SU-DHL-6 (cell line): ENCODE results near the gene SHISA9.
"Not testable (repeated sequence)": the region's sequence is repeated elsewhere in the genome, so short reads cannot be mapped to it uniquely, and the experiment has no call there.

Experiments used
- H2AFZ ChIP-seq: fragments of 200-600 bp; sonication (generic); 2 replicates; pipeline ENCODE4 v1.6.1; 2014; ENCODE audit warnings: low read depth, mild to moderate bottlenecking, moderate library complexity, mixed read lengths, antibody characterized with exemption, low read length; ENCODE audit not compliant: severe bottlenecking
- H3F3A ChIP-seq: fragments of 200-600 bp; shearing (Covaris generic); 2 replicates; pipeline ENCODE4 v1.6.0; 2016; ENCODE audit warnings: antibody characterized with exemption, mild to moderate bottlenecking; ENCODE audit not compliant: insufficient read depth
- H3K27ac ChIP-seq: fragments of 200-600 bp; sonication (generic); 2 replicates; pipeline ENCODE4 v1.5.1; 2016; ENCODE audit warnings: low read depth, mild to moderate bottlenecking, low read length, moderate library complexity, mixed read lengths
- H3K27me3 ChIP-seq: fragments of 200-600 bp; sonication (generic), shearing (Covaris generic); 2 replicates; pipeline ENCODE4 v1.6.0; 2014; ENCODE audit warnings: mild to moderate bottlenecking, low read length
- H3K36me3 ChIP-seq: fragments of 200-600 bp; sonication (generic); 2 replicates; pipeline ENCODE4 v1.6.1; 2014; ENCODE audit warnings: mild to moderate bottlenecking, low read length, mixed read lengths
- H3K4me2 ChIP-seq: fragments of 300-600, 200-600 bp; shearing (Covaris generic), sonication (generic); 2 replicates; pipeline ENCODE4 v1.6.0; 2014; ENCODE audit warnings: low read length, low read depth, mild to moderate bottlenecking; ENCODE audit not compliant: poor library complexity, severe bottlenecking
- H3K4me3 ChIP-seq: fragments of 200-600 bp; sonication (generic); 2 replicates; pipeline ENCODE4 v1.5.1; 2014; ENCODE audit warnings: antibody characterized with exemption, low read length, mild to moderate bottlenecking, mixed read lengths; ENCODE audit not compliant: insufficient read depth, poor library complexity, severe bottlenecking
- H3K79me2 ChIP-seq: fragments of 200-600 bp; sonication (generic); 2 replicates; pipeline ENCODE4 v1.6.1; 2014; ENCODE audit warnings: mild to moderate bottlenecking, low read length, moderate library complexity; ENCODE audit not compliant: insufficient read depth
- H3K9ac ChIP-seq: fragments of 200-600 bp; sonication (generic); 2 replicates; pipeline ENCODE4 v1.7.0; 2014; ENCODE audit warnings: mild to moderate bottlenecking, low read length
- H3K9me2 ChIP-seq: fragments of 200-600 bp; sonication (generic); replicated peaks from 2 replicates; pipeline ENCODE4 v1.6.1; 2014; ENCODE audit warnings: low read length; ENCODE audit not compliant: insufficient read depth
- H3K9me3 ChIP-seq: fragments of 200-600 bp; sonication (generic); 2 replicates; pipeline ENCODE4 v1.6.1; 2014; ENCODE audit warnings: low read length, mixed read lengths; ENCODE audit not compliant: insufficient read depth
- H4K20me1 ChIP-seq: fragments of 200-600 bp; sonication (generic); 2 replicates; pipeline ENCODE4 v1.6.1; 2014; ENCODE audit warnings: low read depth, mild to moderate bottlenecking, antibody characterized with exemption, low read length, moderate library complexity, mixed read lengths
- EZH2phosphoT487 ChIP-seq: fragments of 200-600 bp; sonication (generic), shearing (Covaris generic); conservative IDR thresholded peaks from 2 replicates; pipeline ENCODE4 v1.6.1; 2018; ENCODE audit warnings: mild to moderate bottlenecking, antibody characterized with exemption, low read length, moderate library complexity, mixed read lengths
- TF ChIP-seq, protein P1 (sequence below): fragments of 200-600 bp; sonication (generic); IDR thresholded peaks from one replicate; pipeline ENCODE4 v1.5.1; 2017; ENCODE audit warnings: antibody characterized with exemption, mild to moderate bottlenecking, low read length, moderate library complexity; ENCODE audit not compliant: insufficient read depth, poor library complexity, severe bottlenecking

SHISA9 gene

DNA sequence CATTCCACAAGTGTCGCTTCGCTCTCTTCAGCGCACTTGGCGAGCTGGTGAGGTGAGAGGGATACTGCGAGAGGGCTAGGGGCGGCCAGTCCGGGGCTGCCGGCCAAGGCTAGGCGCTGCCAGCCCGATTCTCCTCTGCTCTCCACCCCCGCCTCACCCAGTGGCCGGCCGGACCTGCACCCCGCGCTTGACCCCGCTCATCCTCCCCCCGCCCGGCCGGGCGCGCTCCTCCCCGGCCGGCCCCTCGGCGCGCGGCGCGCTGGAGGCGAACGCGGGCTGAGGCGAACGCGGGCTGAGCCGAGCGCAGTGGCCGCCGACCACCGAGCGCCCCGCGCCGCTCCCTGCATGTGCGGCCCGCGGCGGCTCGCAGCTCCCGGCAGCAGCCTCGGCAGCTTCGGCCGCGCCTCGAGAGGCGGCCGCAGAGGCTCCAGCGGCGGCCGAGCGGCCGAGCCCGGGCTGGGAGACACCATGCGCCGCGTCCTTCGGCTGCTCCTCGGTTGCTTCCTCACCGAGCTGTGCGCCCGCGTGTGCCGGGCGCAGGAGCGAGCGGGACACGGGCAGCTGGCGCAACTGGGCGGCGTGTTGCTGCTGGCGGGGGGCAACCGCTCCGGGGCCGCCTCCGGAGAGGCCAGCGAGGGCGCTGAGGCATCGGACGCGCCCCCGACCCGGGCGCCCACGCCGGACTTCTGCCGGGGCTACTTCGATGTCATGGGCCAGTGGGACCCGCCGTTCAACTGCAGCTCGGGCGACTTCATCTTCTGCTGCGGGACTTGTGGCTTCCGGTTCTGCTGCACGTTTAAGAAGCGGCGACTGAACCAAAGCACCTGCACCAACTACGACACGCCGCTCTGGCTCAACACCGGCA, at the start of gene SHISA9:
Gene SHISA9 (plus strand): TSS at position 2 of the 865 bp plus-strand sequence.
- TF ChIP-seq, protein P1, sequence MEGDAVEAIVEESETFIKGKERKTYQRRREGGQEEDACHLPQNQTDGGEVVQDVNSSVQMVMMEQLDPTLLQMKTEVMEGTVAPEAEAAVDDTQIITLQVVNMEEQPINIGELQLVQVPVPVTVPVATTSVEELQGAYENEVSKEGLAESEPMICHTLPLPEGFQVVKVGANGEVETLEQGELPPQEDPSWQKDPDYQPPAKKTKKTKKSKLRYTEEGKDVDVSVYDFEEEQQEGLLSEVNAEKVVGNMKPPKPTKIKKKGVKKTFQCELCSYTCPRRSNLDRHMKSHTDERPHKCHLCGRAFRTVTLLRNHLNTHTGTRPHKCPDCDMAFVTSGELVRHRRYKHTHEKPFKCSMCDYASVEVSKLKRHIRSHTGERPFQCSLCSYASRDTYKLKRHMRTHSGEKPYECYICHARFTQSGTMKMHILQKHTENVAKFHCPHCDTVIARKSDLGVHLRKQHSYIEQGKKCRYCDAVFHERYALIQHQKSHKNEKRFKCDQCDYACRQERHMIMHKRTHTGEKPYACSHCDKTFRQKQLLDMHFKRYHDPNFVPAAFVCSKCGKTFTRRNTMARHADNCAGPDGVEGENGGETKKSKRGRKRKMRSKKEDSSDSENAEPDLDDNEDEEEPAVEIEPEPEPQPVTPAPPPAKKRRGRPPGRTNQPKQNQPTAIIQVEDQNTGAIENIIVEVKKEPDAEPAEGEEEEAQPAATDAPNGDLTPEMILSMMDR: no peak
- TF ChIP-seq EZH2phosphoT487: no peak
- Histone ChIP-seq H4K20me1 (no peaks in the 10 kb centered on the region), H3K9me2 (no peaks in the 10 kb centered on the region), H3K9ac (no peak within 1 kb of the TSS), H3K36me3 (no peaks in the 10 kb centered on the region), H3K9me3 (no peaks in the 10 kb centered on the region), H3K4me3 (no peak within 1 kb of the TSS), H3K79me2 (no peaks in the 10 kb centered on the region), H3K27ac (no peak within 1 kb of the TSS), H2AFZ (no peak within 1 kb of the TSS), H3K27me3 (no peaks in the 10 kb centered on the region), H3K4me2 (no peak within 1 kb of the TSS), H3F3A (no peaks in the 10 kb centered on the region)

DNA sequence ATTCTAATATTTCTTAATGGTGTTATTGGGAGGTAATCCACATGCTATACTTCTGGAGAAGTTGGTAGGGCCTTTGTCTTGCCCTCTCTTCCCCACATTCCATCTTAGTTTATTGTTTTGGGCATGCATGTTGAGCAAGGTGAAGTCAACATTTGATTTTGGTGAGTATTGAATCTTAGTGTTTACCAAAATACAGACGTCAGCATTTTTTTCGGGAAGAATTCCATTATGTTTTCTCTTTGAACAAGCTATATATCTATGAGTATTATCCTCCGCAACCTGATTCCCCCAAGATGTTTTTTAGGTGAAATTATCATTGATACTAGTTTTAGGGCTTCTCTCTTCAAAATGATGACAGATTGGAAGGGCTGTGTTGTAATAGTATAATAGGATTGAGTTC, 47.4 kb upstream of the SHISA9 start:
- Histone ChIP-seq H3K79me2 (no peaks in the 10 kb centered on the region), H2AFZ (no peak overlapping the region), H3K27ac (no peak overlapping the region), H4K20me1 (no peaks in the 10 kb centered on the region), H3K27me3 (no peaks in the 10 kb centered on the region), H3K4me3 (no peak overlapping the region), H3K9ac (no peak overlapping the region), H3K9me3 (no peaks in the 10 kb centered on the region), H3K36me3 (no peaks in the 10 kb centered on the region), H3F3A (no peaks in the 10 kb centered on the region), H3K4me2 (no peak overlapping the region), H3K9me2 (no peaks in the 10 kb centered on the region)
- TF ChIP-seq EZH2phosphoT487: no peak
- TF ChIP-seq, protein P1: no peak

- H3F3A ChIP-seq, H3K4me3 ChIP-seq, H3K79me2 ChIP-seq, H3K9me2 ChIP-seq, H4K20me1 ChIP-seq, H3K27ac ChIP-seq, H3K9me3 ChIP-seq, H2AFZ ChIP-seq, H3K4me2 ChIP-seq, H3K9ac ChIP-seq, H3K27me3 ChIP-seq, H3K36me3 ChIP-seq: not testable (repeated sequence)
Observed at GRCh38 chr16:12857435-12857834, 44.0 kb upstream of the SHISA9 start.

DNA sequence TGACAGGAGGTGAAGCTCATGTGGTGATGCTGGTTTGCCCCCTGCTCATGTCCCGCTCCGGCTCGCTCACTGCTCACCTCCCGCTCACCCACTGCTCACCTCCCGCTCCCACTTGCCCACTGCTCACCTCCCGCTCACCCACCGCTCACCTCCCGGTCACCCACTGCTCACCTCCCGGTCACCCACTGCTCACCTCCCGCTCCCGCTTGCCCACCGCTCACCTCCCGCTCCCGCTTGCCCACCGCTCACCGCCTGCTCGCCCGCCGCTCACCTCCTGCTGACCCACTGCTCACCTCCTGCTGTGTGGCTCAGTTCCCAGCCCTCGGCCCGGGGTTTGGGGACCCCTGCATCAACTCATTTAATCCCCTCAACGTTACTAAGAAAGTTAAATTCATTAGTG, 39.1 kb upstream of the SHISA9 start:
- no peak overlapping the region for H2AFZ ChIP-seq
- H4K20me1 ChIP-seq: no peaks in the 10 kb centered on the region
- no peaks in the 10 kb centered on the region for H3K36me3 ChIP-seq
- H3K4me2 ChIP-seq: no peak overlapping the region
- H3F3A ChIP-seq: no peaks in the 10 kb centered on the region
- H3K9ac ChIP-seq: no peak overlapping the region
- H3K27me3 ChIP-seq: no peaks in the 10 kb centered on the region
- H3K9me3 ChIP-seq: no peaks in the 10 kb centered on the region
- H3K9me2 ChIP-seq: no peaks in the 10 kb centered on the region
- no peak for TF ChIP-seq EZH2phosphoT487
- TF ChIP-seq, protein P1: no peak
- no peaks in the 10 kb centered on the region for H3K79me2 ChIP-seq
- H3K27ac ChIP-seq: no peak overlapping the region
- H3K4me3 ChIP-seq: no peak overlapping the region
